ENCODE results near the gene PRELID1.

GRCh38 chr5:177355868-177356168 is 52.2 kb downstream of the PRELID1 start:
- no peak for TF ChIP-seq CTCF (IDR thresholded peaks at IDR 0.05)
- TF ChIP-seq POLR2AphosphoS5 (IDR thresholded peaks at IDR 0.05; ENCODE audit: low read depth, low read length): no peak
- no peak for TF ChIP-seq TCF7L2 (IDR thresholded peaks at IDR 0.05; ENCODE audit: low read depth, low read length)
- no peak for TF ChIP-seq SIN3A (IDR thresholded peaks at IDR 0.05; ENCODE audit: borderline replicate concordance, insufficient read depth, low read depth, low read length)
- TF ChIP-seq REST (IDR thresholded peaks at IDR 0.05; ENCODE audit: insufficient read depth in 1 of 2, low read depth in 2 of 2, low read length in 1 of 2): no peak

Data from Panc1 (cell line).